Neural progenitor cell (in vitro differentiated cells): ENCODE results near the gene TBC1D14. TPM values are rescaled to one million over a fixed set of nuclear protein-coding genes. Genes with fewer than 3 reads are reported as not detected.

Experiments
- DNase-seq: peaks from one replicate; pipeline ENCODE4 v3.0.0-alpha.2; 2016; ENCODE audit warnings: low spot score
- H2AFZ ChIP-seq: fragments of 200-600 bp; sonication (generic); replicated peaks from 2 replicates; pipeline ENCODE4 v1.6.1; 2016; ENCODE audit warnings: antibody characterized with exemption
- H3F3A ChIP-seq: fragments of 200-600 bp; sonication (generic); 2 replicates; pipeline ENCODE4 v1.6.1; 2016; ENCODE audit warnings: antibody characterized with exemption, low read depth
- H3K27ac ChIP-seq: fragments of 200-600 bp; sonication (generic); 2 replicates; pipeline ENCODE4 v1.5.1; 2016; ENCODE audit warnings: mild to moderate bottlenecking
- H3K27me3 ChIP-seq: fragments of 200-600 bp; sonication (generic); 2 replicates; pipeline ENCODE4 v1.6.1; 2016; ENCODE audit warnings: mild to moderate bottlenecking, moderate library complexity
- H3K36me3 ChIP-seq: fragments of 200-600 bp; sonication (generic); 2 replicates; pipeline ENCODE4 v1.5.1; 2016
- H3K4me1 ChIP-seq: fragments of 200-600 bp; sonication (generic); 2 replicates; pipeline ENCODE4 v1.6.1; 2016; ENCODE audit warnings: mixed run types
- H3K4me2 ChIP-seq: fragments of 200-600 bp; sonication (generic); 2 replicates; pipeline ENCODE4 v1.6.1; 2016
- H3K4me3 ChIP-seq: fragments of 200-600 bp; sonication (generic); 2 replicates; pipeline ENCODE4 v1.5.1; 2016
- H3K79me2 ChIP-seq: fragments of 200-600 bp; sonication (generic); 2 replicates; pipeline ENCODE4 v1.6.1; 2016; ENCODE audit warnings: low read depth
- H3K9ac ChIP-seq: fragments of 200-600 bp; sonication (generic); 2 replicates; pipeline ENCODE4 v1.6.1; 2016
- H3K9me3 ChIP-seq: fragments of 200-600 bp; sonication (generic); 2 replicates; pipeline ENCODE4 v1.5.1; 2016; ENCODE audit warnings: low read depth
- H4K20me1 ChIP-seq: fragments of 200-600 bp; sonication (generic); 2 replicates; pipeline ENCODE4 v1.6.1; 2016; ENCODE audit warnings: low read depth
- H3K27ac Mint-ChIP-seq: 3 replicates; pipeline ENCODE4 v1.8.0; 2021; ENCODE audit warnings: mixed read lengths
- H3K27me3 Mint-ChIP-seq: 2 replicates; pipeline ENCODE4 v1.8.0; 2022; ENCODE audit warnings: low read depth, mild to moderate bottlenecking, inconsistent platforms, moderate library complexity, mixed read lengths; ENCODE audit not compliant: insufficient read depth
- H3K36me3 Mint-ChIP-seq: 3 replicates; pipeline ENCODE4 v1.8.0; 2021; ENCODE audit warnings: mixed read lengths
- H3K4me1 Mint-ChIP-seq: 3 replicates; pipeline ENCODE4 v1.8.0; 2021; ENCODE audit warnings: mixed read lengths
- H3K4me3 Mint-ChIP-seq: 3 replicates; pipeline ENCODE4 v1.8.0; 2021; ENCODE audit warnings: mild to moderate bottlenecking, moderate library complexity, mixed read lengths
- H3K9me3 Mint-ChIP-seq: 3 replicates; pipeline ENCODE4 v1.8.0; 2020; ENCODE audit warnings: mixed read lengths
- CTCF ChIP-seq: fragments of 200-600 bp; sonication (generic); IDR thresholded peaks from 2 replicates; pipeline ENCODE4 v1.5.1; 2017; ENCODE audit warnings: antibody characterized with exemption, mild to moderate bottlenecking
- EZH2 ChIP-seq: fragments of 200-600 bp; sonication (generic); IDR thresholded peaks from 2 replicates; pipeline ENCODE4 v1.6.1; 2017; ENCODE audit warnings: antibody characterized with exemption, mild to moderate bottlenecking, moderate library complexity
- EZH2phosphoT487 ChIP-seq: fragments of 200-600 bp; sonication (generic); IDR thresholded peaks from 2 replicates; pipeline ENCODE4 v1.6.1; 2017; ENCODE audit warnings: antibody characterized with exemption
- total RNA-seq: library from RNA; depleted of rRNA; stranded (reverse); fragments of >200 nt; gene quantifications from 2 replicates; pipeline ENCODE4 v1.2.3, GENCODE V29; 2015; ENCODE audit warnings: low replicate concordance

The TBC1D14 gene
- total RNA-seq, 1 donor from 2014 or later = 47.9 TPM

GRCh38 chr4:7027284-7027683, 117.7 kb downstream of the TBC1D14 start:
- H3F3A ChIP-seq = no peaks in the 10 kb centered on the region
- H3K27me3 Mint-ChIP-seq = peaks cover 5% of the 10 kb centered on the region
- no peaks in the 10 kb centered on the region for H3K36me3 ChIP-seq
- H4K20me1 ChIP-seq = peaks cover 9% of the 10 kb centered on the region
- H3K4me3 ChIP-seq = no peak overlapping the region
- H3K27ac ChIP-seq = no peak overlapping the region
- no peak overlapping the region for H3K4me2 ChIP-seq
- no peak overlapping the region for H2AFZ ChIP-seq
- H3K9me3 Mint-ChIP-seq = no peaks in the 10 kb centered on the region
- H3K4me1 ChIP-seq = no peaks in the 10 kb centered on the region
- no peak overlapping the region for H3K9ac ChIP-seq
- H3K9me3 ChIP-seq = no peaks in the 10 kb centered on the region
- H3K4me3 Mint-ChIP-seq = no peak overlapping the region
- TF ChIP-seq EZH2 (no peak), CTCF (no peak), EZH2phosphoT487 (no peak)
- peaks cover 24% of the 10 kb centered on the region for H3K36me3 Mint-ChIP-seq
- no peak for DNase-seq
- no peaks in the 10 kb centered on the region for H3K27me3 ChIP-seq
- peaks cover 9% of the 10 kb centered on the region for H3K4me1 Mint-ChIP-seq
- no peak overlapping the region for H3K27ac Mint-ChIP-seq
- H3K79me2 ChIP-seq = no peaks in the 10 kb centered on the region

- Mint-ChIP-seq H3K27ac (no peak overlapping the region), H3K9me3 (no peaks in the 10 kb centered on the region), H3K27me3 (peaks cover 8% of the 10 kb centered on the region), H3K4me3 (no peak overlapping the region), H3K4me1 (peaks cover 6% of the 10 kb centered on the region), H3K36me3 (peaks cover 24% of the 10 kb centered on the region)
- Histone ChIP-seq H3K4me3 (no peak overlapping the region), H3K27ac (no peak overlapping the region), H3K27me3 (no peaks in the 10 kb centered on the region), H3K79me2 (no peaks in the 10 kb centered on the region), H3K36me3 (no peaks in the 10 kb centered on the region), H3F3A (no peaks in the 10 kb centered on the region), H4K20me1 (peaks cover 9% of the 10 kb centered on the region), H2AFZ (no peak overlapping the region), H3K9ac (no peak overlapping the region), H3K9me3 (no peaks in the 10 kb centered on the region), H3K4me2 (no peak overlapping the region), H3K4me1 (no peaks in the 10 kb centered on the region)
- TF ChIP-seq EZH2 = no peak
- TF ChIP-seq EZH2phosphoT487 = no peak
- no peak for TF ChIP-seq CTCF
- DNase-seq = no peak
These were observed 118.3 kb downstream of the TBC1D14 start for GRCh38 chr4:7027913-7028312.

- Mint-ChIP-seq H3K27me3 (peaks cover 8% of the 10 kb centered on the region), H3K9me3 (no peaks in the 10 kb centered on the region), H3K27ac (peak overlapping the region; percentile 30), H3K4me1 (peaks cover 7% of the 10 kb centered on the region), H3K4me3 (no peak overlapping the region), H3K36me3 (peaks cover 23% of the 10 kb centered on the region)
- H3K4me2 ChIP-seq = no peak overlapping the region
- H3K4me3 ChIP-seq = no peak overlapping the region
- no peaks in the 10 kb centered on the region for H3K27me3 ChIP-seq
- DNase-seq = no peak
- no peaks in the 10 kb centered on the region for H3K79me2 ChIP-seq
- H3K4me1 ChIP-seq = no peaks in the 10 kb centered on the region
- no peak overlapping the region for H3K9ac ChIP-seq
- no peaks in the 10 kb centered on the region for H3K36me3 ChIP-seq
- no peaks in the 10 kb centered on the region for H3F3A ChIP-seq
- TF ChIP-seq EZH2 = no peak
- TF ChIP-seq CTCF = no peak
- TF ChIP-seq EZH2phosphoT487 = no peak
- no peaks in the 10 kb centered on the region for H4K20me1 ChIP-seq
- H3K9me3 ChIP-seq = no peaks in the 10 kb centered on the region
- no peak overlapping the region for H2AFZ ChIP-seq
- H3K27ac ChIP-seq = no peak overlapping the region
These were observed 119.6 kb downstream of the TBC1D14 start for GRCh38 chr4:7029212-7029611.
